ENCODE results near the gene ADAM23. TPM values are rescaled to one million over a fixed set of nuclear protein-coding genes. Genes with fewer than 3 reads are reported as not detected.

The ADAM23 gene
- total RNA-seq, 1 donor from 2014 or later = 61.2 TPM

GRCh38 chr2:206415618-206416243 is 27.6 kb upstream of the ADAM23 start:
- TF ChIP-seq, protein P1, sequence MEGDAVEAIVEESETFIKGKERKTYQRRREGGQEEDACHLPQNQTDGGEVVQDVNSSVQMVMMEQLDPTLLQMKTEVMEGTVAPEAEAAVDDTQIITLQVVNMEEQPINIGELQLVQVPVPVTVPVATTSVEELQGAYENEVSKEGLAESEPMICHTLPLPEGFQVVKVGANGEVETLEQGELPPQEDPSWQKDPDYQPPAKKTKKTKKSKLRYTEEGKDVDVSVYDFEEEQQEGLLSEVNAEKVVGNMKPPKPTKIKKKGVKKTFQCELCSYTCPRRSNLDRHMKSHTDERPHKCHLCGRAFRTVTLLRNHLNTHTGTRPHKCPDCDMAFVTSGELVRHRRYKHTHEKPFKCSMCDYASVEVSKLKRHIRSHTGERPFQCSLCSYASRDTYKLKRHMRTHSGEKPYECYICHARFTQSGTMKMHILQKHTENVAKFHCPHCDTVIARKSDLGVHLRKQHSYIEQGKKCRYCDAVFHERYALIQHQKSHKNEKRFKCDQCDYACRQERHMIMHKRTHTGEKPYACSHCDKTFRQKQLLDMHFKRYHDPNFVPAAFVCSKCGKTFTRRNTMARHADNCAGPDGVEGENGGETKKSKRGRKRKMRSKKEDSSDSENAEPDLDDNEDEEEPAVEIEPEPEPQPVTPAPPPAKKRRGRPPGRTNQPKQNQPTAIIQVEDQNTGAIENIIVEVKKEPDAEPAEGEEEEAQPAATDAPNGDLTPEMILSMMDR (IDR thresholded peaks at IDR 0.05; ENCODE audit: borderline replicate concordance) = no peak
- Histone ChIP-seq H3K36me3 (no peaks in the 10 kb centered on the region), H3K27ac (replicated peaks) (no peak overlapping the region), H3K27me3 (ENCODE audit: low read depth) (no peaks in the 10 kb centered on the region), H3K4me3 (no peak overlapping the region), H3K9me3 (replicated peaks) (peaks cover 18% of the 10 kb centered on the region), H3K4me1 (no peaks in the 10 kb centered on the region)
- intact Hi-C loops (cut with micrococcal nuclease) = no loop called here
- no peak for DNase-seq

GRCh38 chr2:206418968-206419367 is 24.4 kb upstream of the ADAM23 start:
- no peak for DNase-seq
- no peaks in the 10 kb centered on the region for H3K4me1 ChIP-seq
- TF ChIP-seq, protein P1 (IDR thresholded peaks at IDR 0.05; ENCODE audit: borderline replicate concordance) = no peak
- H3K27me3 ChIP-seq (ENCODE audit: low read depth) = no peaks in the 10 kb centered on the region
- no peak overlapping the region for H3K27ac ChIP-seq (replicated peaks)
- no peaks in the 10 kb centered on the region for H3K36me3 ChIP-seq
- H3K9me3 ChIP-seq (replicated peaks) = peaks cover 10% of the 10 kb centered on the region
- no peak overlapping the region for H3K4me3 ChIP-seq
- intact Hi-C loops (cut with micrococcal nuclease) = no loop called here

DNA sequence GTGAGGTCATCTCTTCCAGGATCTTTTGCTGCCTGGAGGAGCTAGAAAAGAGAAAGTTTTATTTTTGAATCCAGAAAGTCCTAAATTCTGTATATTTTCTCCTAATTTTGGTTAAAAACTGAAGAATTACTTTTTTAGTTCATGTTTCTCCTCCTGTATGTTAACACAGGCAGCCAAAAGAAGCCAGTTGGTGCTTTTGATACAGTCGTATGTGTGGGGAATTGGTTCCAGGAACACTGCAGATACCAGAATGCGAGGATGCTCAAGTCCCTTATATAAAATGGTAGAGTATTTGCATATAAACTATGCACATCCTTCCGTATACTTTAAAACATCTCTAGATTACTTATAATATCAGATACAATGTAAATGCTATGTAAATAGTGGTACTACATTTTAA is 22.6 kb upstream of the ADAM23 start:
- H3K36me3 ChIP-seq = no peaks in the 10 kb centered on the region
- intact Hi-C loops (cut with micrococcal nuclease) = no loop called here
- no peak overlapping the region for H3K27ac ChIP-seq (replicated peaks)
- H3K4me3 ChIP-seq = no peak overlapping the region
- no peak for DNase-seq
- TF ChIP-seq, protein P1 (IDR thresholded peaks at IDR 0.05; ENCODE audit: borderline replicate concordance) = no peak
- H3K27me3 ChIP-seq (ENCODE audit: low read depth) = no peaks in the 10 kb centered on the region
- no peaks in the 10 kb centered on the region for H3K4me1 ChIP-seq
- peaks cover 10% of the 10 kb centered on the region for H3K9me3 ChIP-seq (replicated peaks)

DNA sequence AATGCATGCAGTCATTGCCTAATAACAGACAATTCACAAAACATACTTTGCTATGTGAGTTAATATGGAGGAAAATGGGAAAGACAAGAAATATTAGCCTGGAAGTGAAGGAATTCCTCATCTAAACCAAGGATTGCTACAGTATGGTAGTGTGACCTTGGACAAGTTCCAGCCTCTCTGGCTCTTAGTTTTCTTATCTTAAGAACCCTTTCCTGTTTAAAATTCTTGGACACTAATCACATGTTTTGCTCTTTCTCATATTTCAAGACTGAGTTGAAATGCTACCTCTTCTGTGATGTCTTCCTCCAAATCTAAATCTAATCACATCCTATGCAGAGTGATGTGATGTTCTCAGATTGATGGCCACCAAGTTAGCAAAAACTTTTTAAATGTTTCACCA is 20.8 kb upstream of the ADAM23 start:
- H3K9me3 ChIP-seq (replicated peaks) = peaks cover 10% of the 10 kb centered on the region
- intact Hi-C loops (cut with micrococcal nuclease) = no loop called here
- no peak overlapping the region for H3K4me3 ChIP-seq
- no peaks in the 10 kb centered on the region for H3K36me3 ChIP-seq
- H3K4me1 ChIP-seq = no peaks in the 10 kb centered on the region
- DNase-seq = no peak
- TF ChIP-seq, protein P1 (IDR thresholded peaks at IDR 0.05; ENCODE audit: borderline replicate concordance) = no peak
- H3K27me3 ChIP-seq (ENCODE audit: low read depth) = no peaks in the 10 kb centered on the region
- H3K27ac ChIP-seq (replicated peaks) = no peak overlapping the region

DNA sequence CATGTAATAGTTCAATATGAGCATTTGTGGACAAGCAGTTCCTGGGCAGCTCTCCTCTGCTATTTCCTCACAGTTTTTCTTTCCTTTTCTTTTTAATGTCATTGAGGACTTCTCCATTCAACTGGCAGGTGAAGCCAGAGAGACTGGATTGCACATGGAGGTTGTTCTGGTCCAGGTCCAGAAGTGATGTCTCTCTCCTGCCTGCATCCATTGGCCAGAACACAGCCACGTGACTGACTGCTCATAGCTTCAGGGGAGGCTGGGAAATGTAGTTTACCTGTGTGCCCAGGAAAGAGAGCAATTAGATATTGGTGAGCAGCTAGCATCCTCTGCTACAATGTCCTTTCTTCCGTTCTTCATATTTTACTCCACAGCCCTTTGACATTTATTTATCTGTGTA is 20.2 kb upstream of the ADAM23 start:
- Histone ChIP-seq H3K9me3 (replicated peaks) (peaks cover 7% of the 10 kb centered on the region), H3K27ac (replicated peaks) (no peak overlapping the region), H3K27me3 (ENCODE audit: low read depth) (no peaks in the 10 kb centered on the region), H3K4me1 (no peaks in the 10 kb centered on the region), H3K4me3 (no peak overlapping the region), H3K36me3 (no peaks in the 10 kb centered on the region)
- intact Hi-C loops (cut with micrococcal nuclease) = no loop called here
- DNase-seq = no peak
- TF ChIP-seq, protein P1 (IDR thresholded peaks at IDR 0.05; ENCODE audit: borderline replicate concordance) = no peak

Data from left ventricle myocardium inferior (tissue), 1 donor.